Stimulated activated CD8-positive, alpha-beta memory T cell treated with anti-CD3 and anti-CD28 coated beads, Interleukin-7, amount 100 ng/mL, for 1 hour (primary cell): ENCODE data around the gene PRKAR2B.
"Not testable (repeated sequence)": the region's sequence is repeated elsewhere in the genome, so short reads cannot be mapped to it uniquely, and the experiment has no call there.

Experiments
- DNase-seq, 2 donors: peaks; one replicate each; pipeline ENCODE4 v3.0.0-alpha.2; 2020; ENCODE audit warnings: low read depth in 2 of 2

PRKAR2B gene

DNA sequence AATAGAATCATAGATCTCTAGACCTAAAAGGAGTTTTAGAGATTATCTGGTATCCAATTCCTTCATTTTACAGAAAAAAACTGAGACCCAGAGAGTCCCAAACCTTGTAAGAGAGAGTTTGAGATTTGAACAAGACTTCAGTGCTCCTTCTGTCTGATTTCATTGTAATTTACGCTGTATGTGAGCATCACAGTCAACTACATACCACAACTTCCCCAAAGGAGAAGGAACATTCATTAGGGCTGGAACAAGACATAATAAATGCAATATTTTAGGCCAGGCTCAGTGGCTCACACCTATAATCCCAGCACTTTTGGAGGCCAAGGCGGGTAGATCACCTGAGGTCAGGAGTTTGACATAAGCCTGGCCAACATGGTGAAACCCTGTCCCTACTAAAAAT lies 17.3 kb upstream of the PRKAR2B start:
- DNase-seq: no peak

DNA sequence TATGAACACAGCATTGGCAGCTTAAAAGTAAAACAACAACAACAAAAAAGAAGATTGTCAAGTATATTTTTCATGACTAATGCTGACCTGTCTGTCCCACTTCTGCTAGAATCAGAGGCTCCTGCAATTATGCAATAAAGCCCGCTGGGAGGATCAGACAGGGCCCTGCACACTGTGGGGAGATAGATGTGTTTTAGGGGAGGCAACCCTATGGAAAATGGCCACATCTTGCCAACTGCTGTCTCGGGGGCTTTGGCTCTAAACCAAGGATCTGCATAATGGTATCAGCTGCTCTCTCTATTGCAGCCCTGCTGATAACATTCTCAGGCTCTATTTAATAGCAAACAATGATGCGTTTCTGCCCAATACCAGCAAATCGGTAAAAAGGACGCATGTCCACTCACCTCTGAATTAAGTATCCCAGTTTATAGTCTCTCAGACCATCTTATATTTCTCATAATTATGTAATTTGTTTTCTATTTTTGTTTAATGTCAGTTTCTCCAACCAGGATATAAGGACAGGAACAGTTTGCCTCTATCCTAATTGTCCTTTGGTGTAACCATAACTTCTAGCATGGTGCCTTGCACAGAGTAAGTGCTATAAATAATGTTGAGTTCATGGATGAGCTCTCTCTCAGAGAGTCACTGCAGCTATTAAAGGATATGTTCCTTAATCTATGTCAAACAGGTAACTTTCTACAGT lies 15.3 kb upstream of the PRKAR2B start:
- DNase-seq: no peak

DNA sequence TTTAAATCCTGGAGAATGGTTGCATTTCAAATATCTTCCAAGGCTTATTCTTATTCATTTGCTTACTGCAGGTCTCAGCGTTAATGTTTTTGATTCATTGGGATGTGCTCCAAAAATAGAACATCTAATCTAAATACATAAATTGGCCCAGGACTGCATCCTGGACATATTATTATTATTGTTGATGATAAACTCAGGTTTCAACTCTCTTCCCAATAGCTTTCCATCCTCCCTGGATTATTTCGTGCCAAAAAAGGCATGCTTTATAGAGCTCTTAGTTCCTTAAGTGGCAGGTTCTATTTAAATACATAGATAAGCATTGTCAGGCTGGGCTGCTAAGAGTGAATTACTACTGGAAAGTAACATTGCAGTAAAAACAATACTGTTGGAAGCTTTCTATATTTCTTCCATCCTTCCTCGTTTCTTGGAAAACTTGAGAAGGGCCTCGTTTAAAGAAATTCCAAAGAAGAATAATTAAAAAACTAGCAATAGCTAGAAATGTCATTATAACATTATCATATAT lies 14.7 kb upstream of the PRKAR2B start:
- no peak for DNase-seq

DNA sequence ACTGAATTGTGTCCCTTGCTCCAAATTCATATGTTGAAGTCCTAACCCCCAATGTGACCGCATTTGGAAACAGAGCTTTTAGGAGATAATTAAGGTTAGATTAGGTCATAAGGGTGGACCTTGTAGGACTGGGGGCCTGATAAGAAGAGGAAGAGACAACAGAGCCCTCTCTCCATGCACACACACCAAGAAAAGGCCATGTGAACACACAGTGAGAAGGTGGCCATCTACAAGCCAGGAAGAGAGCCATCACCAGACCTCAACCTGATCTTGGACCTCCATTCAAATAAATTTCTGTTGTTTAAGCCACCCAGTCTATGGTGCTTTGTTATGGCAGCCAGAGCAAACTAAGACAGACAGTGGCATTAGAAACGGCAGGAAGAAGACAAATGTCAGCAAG lies 12.5 kb upstream of the PRKAR2B start:
- no peak for DNase-seq

DNA sequence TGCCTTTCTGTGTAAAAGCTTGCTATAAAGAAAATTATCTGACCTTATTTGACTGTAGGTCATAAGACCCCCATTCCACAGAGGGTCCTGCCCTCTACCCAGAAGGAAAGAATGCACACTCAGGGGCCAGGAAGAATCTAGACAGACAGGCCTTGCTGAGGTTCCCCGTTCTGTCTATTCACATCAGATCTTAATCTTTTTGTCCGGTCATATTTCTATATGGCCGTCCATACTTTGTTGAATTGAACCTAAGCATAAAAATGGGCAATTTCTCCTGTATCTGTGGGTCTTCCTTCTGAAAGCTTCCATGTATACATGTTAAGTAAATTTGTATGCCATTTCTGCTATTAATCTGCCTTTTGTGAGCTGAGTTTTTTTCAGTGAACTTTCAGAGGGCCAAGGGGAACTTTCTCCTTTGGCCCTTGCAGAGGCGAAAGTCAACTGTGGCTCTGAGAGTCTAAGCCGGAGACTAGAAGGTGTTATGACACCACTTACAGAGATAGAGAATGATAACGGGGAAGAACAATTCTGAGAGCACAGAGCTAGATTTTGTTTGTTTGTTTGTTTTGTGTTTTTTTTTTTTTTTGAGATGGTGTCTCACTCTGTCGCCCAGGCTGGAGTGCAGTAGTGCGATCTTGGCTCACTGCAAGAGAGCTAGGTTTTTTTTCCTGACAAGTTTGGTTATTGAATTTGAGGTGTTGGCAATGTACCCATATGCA lies 11.6 kb upstream of the PRKAR2B start:
- no peak for DNase-seq

DNA sequence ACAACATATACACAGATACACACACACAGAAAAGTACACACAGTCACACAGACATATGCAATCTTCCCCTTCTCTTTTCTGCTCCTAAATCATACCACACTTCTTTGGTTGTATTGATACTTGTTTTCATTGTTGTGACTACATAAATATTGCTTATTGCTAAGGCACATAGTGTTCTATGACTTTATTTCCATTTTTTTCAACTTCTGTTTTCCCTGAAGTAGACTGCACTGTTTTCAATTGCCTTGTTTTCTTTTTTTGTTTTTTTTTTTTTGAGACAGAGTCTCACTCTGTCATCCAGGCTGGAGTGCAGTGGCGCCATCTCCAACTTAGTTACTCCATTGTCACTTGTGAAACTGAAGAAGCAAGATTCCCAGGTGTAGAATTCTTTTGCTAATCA lies 10.0 kb upstream of the PRKAR2B start:
- DNase-seq: no peak

DNA sequence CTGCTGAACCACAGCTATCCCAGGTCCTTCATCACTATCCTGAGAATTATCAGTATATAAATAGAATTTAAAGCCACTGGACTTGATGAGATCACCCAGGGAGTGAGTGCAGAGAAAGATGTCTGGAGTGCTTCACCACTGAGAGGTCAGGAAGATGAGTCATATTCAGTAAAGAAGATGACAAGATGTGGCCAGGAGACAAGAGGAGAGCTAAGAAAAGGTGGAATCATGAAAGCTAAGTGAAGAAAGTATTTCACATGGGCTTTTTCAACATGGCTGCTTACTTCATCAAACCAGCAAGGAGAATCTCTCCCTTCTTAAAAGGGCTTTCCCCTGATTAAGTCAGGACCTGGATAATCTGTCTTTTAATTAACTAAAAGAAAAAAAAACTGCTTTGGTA lies 9.1 kb upstream of the PRKAR2B start:
- no peak for DNase-seq

DNA sequence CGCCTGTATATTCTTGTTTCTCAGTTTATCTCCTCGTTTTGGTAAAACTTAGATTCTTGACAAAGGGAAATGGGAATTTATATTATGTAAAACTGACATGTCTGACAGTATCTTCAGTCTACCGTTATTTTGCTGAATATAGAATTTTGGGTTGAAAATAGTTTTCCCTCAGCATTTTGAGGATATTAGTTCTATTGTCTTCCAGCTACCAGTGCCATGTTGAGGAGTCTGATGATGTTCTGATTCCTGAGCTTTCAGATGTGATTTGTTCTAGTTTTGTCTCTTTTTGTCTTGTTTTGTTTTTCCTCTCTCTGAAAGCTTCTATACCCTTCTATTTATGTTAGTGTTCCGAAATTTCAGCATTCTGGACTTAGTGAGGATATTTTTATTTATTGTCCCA lies 8.0 kb upstream of the PRKAR2B start:
- no peak for DNase-seq

DNA sequence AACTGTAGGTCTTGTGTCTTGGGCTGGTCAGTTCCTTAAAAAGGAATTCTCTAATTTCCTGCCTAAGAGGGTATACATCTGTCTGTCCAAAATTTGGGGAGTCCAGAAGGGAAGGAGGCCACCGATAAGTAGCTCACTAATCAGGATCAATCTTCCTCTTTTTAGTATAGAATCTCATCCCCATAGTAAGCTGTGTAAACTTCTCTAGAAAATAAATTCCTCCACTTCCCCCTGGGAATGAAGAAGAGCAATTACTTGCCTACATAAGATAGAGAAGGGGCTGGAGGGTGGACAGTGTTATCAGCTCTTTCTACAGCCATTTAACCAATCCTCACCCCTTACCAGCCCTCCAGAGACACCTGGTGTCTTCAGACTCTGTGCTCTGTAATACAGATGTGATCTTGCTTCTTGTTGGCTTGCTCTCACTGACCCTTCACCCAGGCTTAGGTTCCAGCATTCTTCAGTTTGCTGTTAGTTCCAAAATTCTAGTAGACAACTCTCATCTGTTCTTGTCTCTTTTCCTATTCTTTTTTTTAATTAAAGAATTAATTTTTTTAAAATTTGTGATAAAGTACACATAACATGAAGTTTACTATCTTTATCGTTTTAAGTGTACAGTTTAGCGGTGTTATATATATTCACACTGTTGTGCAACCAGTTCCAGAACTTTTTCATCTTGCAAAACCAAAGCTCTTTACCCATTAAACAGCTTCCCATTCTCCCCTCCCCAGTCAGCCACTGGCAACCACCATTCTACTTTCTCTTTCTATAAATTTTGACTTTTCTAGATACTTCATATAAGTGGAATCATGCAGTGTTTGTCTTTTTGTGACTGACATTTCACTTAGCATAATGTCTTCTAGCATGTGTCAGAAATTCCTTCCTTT lies 6.5 kb upstream of the PRKAR2B start:
- no peak for DNase-seq

DNA sequence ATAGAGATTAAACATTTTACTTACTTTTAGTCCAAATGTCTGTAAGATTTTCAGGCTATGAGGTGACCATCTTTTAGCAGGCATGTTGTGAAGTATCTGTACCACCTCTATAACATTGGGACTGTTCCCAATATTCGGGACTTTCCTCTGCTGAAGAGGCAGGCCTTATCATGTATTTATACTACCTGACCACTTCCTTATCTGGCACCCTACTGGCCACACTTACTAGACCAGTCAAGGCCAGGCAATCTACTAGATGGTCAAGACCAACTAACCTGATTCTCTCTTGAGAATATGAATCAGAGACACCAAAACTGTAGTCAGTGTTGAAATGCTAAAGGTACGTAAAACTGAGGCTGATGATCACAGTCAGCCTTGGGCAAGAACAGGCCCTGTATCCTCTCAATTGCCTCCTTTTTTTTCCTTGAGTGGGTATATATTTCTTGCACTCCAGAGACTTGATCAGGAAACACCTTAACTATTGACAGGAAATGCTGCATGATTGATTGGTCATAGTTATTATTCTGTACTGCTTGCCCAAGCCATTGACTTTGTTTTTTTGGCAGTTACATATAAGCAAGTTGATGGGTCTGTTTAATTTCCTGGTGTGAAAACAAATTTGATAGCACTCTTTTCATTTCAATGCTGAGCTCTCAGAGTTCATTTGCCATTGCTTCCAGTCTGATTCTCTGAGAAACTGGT lies 5.2 kb upstream of the PRKAR2B start:
- no peak for DNase-seq

DNA sequence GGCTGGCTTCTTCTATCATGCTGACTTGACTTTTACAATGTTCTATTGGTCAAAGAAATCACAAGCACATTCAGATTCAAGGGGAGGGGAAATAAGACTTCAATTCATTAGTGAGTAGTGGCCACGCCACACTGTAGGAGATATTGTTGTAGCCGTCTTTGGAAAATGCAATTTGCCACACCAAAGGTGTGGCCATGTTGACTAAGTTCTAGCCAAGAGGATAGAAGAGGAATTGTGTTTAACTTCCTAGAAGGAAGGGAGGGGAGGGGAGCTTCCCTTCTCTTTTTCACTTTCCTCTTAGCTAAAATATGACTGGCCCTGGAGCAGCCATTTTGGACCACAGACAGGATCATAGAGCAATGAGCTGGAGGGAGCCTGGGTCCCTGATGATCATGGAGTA lies 3.4 kb upstream of the PRKAR2B start:
- DNase-seq: no peak

DNA sequence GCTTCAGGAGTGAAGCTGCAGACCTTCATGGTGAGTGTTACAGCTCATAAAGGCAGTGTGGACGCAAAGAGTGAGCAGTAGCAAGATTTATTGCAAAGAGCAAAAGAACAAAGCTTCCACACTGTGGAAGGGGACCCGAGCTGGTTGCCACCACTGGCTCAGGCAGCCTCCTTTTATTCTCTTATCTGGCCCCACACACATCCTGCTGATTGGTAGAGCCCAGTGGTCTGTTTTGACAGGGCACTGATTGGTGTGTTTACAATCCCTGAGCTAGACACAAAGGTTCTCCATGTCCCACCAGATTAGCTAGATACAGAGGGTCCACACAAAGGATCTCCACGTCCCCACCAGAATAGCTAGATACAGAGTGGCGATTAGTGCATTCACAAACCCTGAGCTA lies 2.7 kb upstream of the PRKAR2B start:
- DNase-seq: not testable (repeated sequence)

DNA sequence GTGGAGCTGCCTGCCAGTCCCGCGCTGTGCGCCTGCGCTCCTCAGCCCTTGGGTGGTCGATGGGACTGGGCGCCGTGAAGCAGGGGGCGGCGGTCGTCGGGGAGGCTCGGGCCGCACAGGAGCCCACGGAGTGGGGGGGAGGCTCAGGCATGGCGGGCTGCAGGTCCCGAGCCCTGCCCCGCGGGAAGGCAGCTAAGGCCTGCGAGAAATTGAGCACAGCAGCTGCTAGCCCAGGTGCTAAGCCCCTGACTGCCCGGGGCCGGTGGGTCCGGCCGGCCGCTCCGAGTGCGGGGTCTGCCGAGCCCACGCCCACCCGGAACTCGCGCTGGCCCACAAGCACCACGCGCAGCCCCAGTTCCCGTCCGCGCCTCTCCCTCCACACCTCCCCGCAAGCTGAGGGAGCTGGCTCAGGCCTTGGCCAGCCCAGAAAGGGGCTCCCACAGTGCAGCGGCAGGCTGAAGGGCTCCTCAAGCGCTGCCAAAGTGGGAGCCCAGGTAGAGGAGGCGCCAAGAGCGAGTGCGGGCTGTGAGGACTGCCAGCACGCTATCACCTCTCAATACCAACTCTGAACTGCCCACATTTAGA lies 2.1 kb upstream of the PRKAR2B start:
- not testable (repeated sequence) for DNase-seq

DNA sequence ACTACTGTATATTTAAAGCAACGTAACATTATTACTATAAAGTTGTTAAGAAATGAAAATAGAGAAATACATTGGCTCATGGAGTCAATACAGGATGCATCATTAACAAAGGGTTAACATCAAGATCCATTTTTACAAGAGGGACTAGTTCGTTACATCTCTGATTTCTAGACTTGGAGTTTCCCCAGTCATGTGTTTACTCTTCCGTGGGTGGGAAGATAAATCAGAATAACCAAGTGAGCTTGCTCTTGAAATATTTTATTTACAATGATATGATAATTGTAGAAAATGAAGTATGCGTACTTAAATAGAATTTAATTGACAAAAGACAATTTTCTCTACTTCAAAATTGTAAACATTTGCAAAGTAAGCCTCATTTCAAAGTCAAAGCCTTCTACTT lies 1.0 kb upstream of the PRKAR2B start:
- DNase-seq: no peak

DNA sequence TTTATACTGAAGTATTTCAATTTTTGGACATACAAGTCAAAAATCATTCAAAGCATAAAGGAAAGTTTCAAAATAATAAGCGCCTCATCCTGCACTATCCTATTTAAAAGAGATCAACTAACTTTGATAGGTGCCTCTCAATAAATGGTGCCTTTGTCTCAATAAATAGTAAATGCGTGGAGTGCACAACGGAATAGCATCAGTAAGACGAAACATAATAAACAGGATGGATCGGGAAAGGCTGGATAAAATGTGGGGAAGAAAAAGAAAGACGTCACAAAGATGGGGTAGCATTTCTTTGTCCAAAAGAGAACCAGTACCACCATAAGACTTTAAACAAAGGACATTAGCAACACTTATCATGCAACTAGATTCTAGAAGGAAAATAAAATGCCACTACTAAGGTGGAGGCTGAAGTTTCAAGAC lies 571 bp upstream of the PRKAR2B start:
- no peak for DNase-seq

DNA sequence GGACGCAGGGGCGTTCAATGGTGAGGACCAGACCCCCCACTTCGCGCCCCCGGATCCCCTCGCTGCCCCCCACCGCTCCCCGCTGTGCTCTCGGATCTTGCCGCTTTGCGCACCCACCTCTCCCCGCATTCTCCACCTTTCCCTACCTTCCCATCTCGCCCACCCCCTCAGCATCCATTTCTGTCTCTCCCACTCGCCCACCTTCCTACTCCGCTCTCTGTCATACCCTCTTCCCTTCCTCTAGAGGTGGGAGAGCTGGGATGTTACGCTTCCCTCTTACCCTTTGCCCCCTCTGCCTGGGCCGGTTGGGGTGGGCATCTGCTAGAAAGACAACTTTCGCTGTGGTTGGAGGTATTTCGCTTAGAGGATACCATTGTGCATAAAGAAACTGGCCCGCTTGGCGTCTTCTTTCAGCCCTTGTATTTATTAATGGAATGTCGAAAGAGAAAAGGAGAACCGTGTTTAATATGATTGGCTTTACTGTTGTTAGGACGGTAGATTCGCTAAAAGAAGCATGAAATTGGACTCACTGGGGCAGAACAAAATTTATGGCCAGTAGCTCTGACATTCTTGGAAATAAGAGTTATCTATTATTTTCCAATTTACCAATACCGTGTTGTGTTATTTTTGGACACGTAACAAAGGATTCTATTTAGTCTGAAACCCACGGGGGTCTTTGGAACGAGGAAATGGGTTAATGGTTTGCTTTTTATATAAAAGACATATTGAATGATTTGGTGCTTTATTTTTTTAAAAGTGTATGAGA lies 873 bp downstream of the PRKAR2B start:
- DNase-seq: no peak

DNA sequence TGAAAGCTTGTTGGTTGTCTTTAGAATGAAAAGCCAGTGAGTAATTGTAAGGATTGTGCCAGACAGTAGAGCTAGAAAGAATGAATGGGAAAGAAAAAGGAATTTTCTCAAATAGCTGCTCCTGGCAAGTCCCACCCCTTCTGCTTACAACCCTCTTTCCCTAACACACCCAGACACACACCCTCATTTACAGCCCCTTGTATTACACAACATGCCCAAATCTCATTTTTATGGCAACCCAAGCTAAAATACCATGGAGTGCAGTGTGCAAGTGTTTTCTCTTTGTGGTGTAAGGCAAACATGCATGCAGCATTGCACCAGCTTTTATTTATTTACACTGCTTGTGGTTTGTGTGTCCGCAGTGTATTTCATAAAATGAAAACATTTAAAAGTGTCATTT lies 1.5 kb downstream of the PRKAR2B start:
- no peak for DNase-seq

DNA sequence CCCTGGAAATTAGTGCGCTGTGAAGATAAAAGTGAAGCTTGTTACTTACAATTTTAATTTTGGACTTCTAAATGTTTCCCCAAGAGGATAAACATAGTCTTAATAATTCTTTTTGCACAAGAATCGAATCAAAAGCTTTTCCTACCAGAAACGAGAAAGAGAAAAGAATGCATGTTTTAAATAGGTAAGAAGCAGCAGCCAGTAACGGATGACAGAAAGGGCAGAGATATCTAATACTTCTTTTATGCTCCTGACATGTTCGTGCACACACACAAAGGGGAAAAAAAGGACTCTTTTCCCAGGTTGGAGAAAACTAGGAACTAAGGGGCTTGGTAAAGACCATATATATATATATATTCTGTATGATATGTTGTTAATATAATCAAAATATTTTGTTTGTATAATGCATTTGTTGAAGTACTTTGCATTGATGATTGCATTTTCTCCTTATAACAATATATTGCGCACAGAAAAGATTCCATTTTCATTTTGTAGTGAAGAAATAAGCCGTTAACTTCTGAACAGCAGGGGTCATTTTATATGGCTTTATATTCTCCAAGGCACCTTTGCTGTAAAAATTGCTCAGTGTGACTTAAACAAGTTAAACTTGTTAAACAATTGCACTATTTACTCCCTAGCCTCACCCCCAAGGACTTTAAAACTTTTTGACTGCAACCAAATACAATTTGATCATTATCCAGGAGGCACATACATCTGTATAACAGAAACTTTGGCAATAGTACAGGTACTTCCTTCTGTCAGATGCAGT lies 2.2 kb downstream of the PRKAR2B start:
- DNase-seq: no peak

DNA sequence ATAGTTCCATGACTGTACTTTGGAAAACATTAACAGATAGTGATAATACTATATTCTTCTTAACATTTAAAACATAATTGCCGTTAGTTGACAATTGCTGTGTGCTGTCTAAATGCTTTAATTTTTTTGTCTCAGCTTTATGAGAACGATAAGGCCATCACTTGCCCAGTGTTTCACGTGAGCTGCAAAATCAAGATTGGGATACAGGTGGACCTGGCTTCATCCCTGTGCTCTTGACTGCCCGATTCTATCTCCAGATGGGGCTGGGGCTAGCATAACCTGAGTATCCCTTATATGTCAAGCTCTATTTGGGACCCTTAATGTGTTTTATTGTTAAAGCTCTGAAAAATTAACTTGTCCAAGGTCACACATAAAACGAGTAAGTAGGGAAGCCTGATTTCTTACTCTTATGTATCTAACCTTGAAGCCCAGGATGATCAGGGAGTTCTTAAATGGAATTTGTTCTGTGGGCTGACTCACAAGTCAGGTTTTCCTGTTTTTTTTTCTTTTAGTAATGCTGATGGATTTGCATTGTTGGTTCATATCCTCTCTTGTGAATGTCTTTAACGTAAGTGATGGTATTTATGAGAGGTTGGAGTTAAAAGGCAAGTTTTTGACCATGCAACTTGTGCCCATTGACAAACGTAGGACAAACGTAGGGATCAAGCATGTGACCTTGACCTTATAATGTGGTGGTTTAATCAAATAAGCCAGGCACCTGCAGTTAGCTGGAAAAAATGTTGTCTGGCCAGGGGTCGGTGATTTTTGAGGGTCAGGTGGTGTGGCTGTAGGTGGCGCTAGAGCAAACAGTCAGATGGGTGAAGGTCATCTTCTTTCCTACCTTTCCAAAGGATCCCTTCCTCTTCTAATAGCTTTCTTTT lies 3.6 kb downstream of the PRKAR2B start:
- no peak for DNase-seq
